Measurements from ENCODE around the gene OSCAR.

GRCh38 chr19:54136086-54136863 lies 35.7 kb upstream of the OSCAR start:
- TF ChIP-seq MYNN (CRISPR knock-in tag; IDR thresholded peaks at IDR 0.05; ENCODE audit: low read depth) (no peak), MEIS2 (CRISPR knock-in tag; IDR thresholded peaks at IDR 0.05) (no peak), DNMT1 (CRISPR knock-in tag; IDR thresholded peaks at IDR 0.05) (peak; percentile 53; the same call in 1 of the 2 replicates), THRA (CRISPR knock-in tag; IDR thresholded peaks at IDR 0.05; ENCODE audit: borderline replicate concordance) (no peak; the same call in 1 of the 2 replicates)
- TF ChIP-seq, protein P1, sequence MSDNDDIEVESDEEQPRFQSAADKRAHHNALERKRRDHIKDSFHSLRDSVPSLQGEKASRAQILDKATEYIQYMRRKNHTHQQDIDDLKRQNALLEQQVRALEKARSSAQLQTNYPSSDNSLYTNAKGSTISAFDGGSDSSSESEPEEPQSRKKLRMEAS (IDR thresholded peaks at IDR 0.05) = peak; percentile 41; the same call in 1 of the 2 replicates
- TF ChIP-seq, protein P2, sequence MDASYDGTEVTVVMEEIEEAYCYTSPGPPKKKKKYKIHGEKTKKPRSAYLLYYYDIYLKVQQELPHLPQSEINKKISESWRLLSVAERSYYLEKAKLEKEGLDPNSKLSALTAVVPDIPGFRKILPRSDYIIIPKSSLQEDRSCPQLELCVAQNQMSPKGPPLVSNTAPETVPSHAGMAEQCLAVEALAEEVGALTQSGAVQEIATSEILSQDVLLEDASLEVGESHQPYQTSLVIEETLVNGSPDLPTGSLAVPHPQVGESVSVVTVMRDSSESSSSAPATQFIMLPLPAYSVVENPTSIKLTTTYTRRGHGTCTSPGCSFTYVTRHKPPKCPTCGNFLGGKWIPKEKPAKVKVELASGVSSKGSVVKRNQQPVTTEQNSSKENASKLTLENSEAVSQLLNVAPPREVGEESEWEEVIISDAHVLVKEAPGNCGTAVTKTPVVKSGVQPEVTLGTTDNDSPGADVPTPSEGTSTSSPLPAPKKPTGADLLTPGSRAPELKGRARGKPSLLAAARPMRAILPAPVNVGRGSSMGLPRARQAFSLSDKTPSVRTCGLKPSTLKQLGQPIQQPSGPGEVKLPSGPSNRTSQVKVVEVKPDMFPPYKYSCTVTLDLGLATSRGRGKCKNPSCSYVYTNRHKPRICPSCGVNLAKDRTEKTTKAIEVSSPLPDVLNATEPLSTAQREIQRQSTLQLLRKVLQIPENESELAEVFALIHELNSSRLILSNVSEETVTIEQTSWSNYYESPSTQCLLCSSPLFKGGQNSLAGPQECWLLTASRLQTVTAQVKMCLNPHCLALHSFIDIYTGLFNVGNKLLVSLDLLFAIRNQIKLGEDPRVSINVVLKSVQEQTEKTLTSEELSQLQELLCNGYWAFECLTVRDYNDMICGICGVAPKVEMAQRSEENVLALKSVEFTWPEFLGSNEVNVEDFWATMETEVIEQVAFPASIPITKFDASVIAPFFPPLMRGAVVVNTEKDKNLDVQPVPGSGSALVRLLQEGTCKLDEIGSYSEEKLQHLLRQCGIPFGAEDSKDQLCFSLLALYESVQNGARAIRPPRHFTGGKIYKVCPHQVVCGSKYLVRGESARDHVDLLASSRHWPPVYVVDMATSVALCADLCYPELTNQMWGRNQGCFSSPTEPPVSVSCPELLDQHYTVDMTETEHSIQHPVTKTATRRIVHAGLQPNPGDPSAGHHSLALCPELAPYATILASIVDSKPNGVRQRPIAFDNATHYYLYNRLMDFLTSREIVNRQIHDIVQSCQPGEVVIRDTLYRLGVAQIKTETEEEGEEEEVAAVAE (CRISPR knock-in tag; IDR thresholded peaks at IDR 0.05; ENCODE audit: borderline replicate concordance) = no peak
- TF ChIP-seq, protein P3, sequence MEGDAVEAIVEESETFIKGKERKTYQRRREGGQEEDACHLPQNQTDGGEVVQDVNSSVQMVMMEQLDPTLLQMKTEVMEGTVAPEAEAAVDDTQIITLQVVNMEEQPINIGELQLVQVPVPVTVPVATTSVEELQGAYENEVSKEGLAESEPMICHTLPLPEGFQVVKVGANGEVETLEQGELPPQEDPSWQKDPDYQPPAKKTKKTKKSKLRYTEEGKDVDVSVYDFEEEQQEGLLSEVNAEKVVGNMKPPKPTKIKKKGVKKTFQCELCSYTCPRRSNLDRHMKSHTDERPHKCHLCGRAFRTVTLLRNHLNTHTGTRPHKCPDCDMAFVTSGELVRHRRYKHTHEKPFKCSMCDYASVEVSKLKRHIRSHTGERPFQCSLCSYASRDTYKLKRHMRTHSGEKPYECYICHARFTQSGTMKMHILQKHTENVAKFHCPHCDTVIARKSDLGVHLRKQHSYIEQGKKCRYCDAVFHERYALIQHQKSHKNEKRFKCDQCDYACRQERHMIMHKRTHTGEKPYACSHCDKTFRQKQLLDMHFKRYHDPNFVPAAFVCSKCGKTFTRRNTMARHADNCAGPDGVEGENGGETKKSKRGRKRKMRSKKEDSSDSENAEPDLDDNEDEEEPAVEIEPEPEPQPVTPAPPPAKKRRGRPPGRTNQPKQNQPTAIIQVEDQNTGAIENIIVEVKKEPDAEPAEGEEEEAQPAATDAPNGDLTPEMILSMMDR (CRISPR knock-in tag; IDR thresholded peaks at IDR 0.05) = 0 out of 2 replicates have a peak, but pooled peaks have one; percentile 1
- TF ChIP-seq, protein P4, sequence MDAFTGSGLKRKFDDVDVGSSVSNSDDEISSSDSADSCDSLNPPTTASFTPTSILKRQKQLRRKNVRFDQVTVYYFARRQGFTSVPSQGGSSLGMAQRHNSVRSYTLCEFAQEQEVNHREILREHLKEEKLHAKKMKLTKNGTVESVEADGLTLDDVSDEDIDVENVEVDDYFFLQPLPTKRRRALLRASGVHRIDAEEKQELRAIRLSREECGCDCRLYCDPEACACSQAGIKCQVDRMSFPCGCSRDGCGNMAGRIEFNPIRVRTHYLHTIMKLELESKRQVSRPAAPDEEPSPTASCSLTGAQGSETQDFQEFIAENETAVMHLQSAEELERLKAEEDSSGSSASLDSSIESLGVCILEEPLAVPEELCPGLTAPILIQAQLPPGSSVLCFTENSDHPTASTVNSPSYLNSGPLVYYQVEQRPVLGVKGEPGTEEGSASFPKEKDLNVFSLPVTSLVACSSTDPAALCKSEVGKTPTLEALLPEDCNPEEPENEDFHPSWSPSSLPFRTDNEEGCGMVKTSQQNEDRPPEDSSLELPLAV (CRISPR knock-in tag; conservative IDR thresholded peaks at IDR 0.05; ENCODE audit: low read depth) = no peak
